SK-N-MC (cell line): Measurements from ENCODE around the gene MAU2.

Experiments
- EZH2 ChIP-seq: fragments of 200-600 bp; sonication (generic); IDR thresholded peaks from one replicate; pipeline ENCODE4 v1.6.1; 2017; ENCODE audit warnings: antibody characterized with exemption
- POLR2AphosphoS5 ChIP-seq: IDR thresholded peaks from 2 replicates; pipeline ENCODE4 v1.6.1; 2012; ENCODE audit warnings: mild to moderate bottlenecking, low read depth, low read length, borderline replicate concordance

DNA sequence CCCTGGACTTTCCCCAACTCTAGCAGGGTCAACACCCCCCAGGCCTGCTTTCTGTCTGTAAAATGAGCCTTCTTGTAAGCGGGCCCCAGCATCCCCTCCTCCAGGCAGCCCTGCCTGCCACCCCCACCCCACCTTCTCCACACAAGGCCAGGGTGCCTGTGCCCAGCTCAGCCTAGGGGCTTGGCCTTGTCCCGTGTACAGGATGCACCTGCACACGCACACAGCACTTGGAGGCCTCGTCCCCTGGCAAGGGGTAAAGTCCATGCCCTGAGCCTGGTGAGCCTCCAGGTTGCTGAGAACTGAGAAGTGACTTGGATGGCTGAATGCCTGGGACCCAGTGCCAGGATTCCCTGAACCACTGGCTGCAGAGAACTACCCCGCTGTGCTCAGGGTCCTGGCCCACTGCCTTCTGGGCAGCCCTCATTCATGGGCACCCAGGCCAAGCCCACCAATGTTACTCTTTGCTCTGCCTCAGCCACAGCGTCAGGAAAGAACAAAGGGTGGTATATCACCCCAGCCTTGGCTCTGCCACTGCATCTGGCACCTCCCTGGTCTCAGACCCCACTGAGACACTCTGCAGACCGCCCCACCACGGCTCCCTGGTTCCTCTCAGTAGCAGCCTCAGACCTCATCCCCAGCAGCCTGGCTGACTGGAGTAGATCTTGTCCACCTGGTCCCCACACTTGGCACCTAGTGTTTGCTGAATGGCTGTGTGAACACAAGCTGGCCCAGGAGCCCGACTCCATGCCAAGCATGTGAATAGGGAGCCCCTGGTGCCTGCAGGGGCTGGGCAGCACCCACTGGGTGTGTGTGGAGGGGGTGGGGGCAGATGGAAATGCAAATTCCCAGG lies 45.7 kb upstream of the MAU2 start:
- TF ChIP-seq EZH2 (no peak), POLR2AphosphoS5 (no peak)
